ENCODE results near the gene HPSE2.
"Not testable (repeated sequence)": the region's sequence is repeated elsewhere in the genome, so short reads cannot be mapped to it uniquely, and the experiment has no call there.

The HPSE2 gene

GRCh38 chr10:99143011-99143410 lies 92.6 kb downstream of the HPSE2 start:
- Histone ChIP-seq H3K36me3 (ENCODE audit: control insufficient read depth, insufficient read depth, low read length) (no peaks in the 10 kb centered on the region), H3K18ac (ENCODE audit: low read length) (no peak overlapping the region), H3K4me3 (ENCODE audit: low read length) (no peak overlapping the region), H3K27ac (ENCODE audit: low read depth, low read length) (no peak overlapping the region), H4K8ac (ENCODE audit: low read depth, low read length) (no peak overlapping the region), H2AK5ac (ENCODE audit: low read length) (no peak overlapping the region), H4K5ac (ENCODE audit: low read length) (no peak overlapping the region), H3K23ac (ENCODE audit: low read length) (no peak overlapping the region), H3K4ac (ENCODE audit: low read depth, low read length) (no peak overlapping the region), H3K79me1 (ENCODE audit: low read length) (no peaks in the 10 kb centered on the region), H3K9ac (ENCODE audit: low read length) (no peak overlapping the region), H3K56ac (ENCODE audit: low read length) (no peak overlapping the region), H2BK15ac (replicated peaks; ENCODE audit: low read depth) (no peak overlapping the region), H2BK120ac (ENCODE audit: low read depth, low read length) (no peak overlapping the region), H3K4me2 (ENCODE audit: low read length) (no peak overlapping the region), H3K4me1 (ENCODE audit: control insufficient read depth, low read depth, low read length) (no peaks in the 10 kb centered on the region), H3K27me3 (ENCODE audit: insufficient read depth, low read length, poor library complexity) (no peaks in the 10 kb centered on the region), H3K79me2 (ENCODE audit: control insufficient read depth, insufficient read depth, low read length) (no peaks in the 10 kb centered on the region), H2BK5ac (ENCODE audit: low read length) (no peak overlapping the region)
- DNase-seq = no peak

GRCh38 chr10:99132897-99133296 lies 102.8 kb downstream of the HPSE2 start:
- not testable (repeated sequence) for H2AK5ac ChIP-seq (ENCODE audit: low read length); H3K23ac ChIP-seq (ENCODE audit: low read length); H3K27ac ChIP-seq (ENCODE audit: low read depth, low read length); H3K4me3 ChIP-seq (ENCODE audit: low read length); H3K18ac ChIP-seq (ENCODE audit: low read length); H3K4me1 ChIP-seq (ENCODE audit: control insufficient read depth, low read depth, low read length); H3K56ac ChIP-seq (ENCODE audit: low read length); H4K8ac ChIP-seq (ENCODE audit: low read depth, low read length); H2BK120ac ChIP-seq (ENCODE audit: low read depth, low read length); H3K4me2 ChIP-seq (ENCODE audit: low read length); H3K9ac ChIP-seq (ENCODE audit: low read length); H4K5ac ChIP-seq (ENCODE audit: low read length); H3K79me2 ChIP-seq (ENCODE audit: control insufficient read depth, insufficient read depth, low read length); H2BK15ac ChIP-seq (replicated peaks; ENCODE audit: low read depth); H3K4ac ChIP-seq (ENCODE audit: low read depth, low read length); H3K79me1 ChIP-seq (ENCODE audit: low read length); H3K36me3 ChIP-seq (ENCODE audit: control insufficient read depth, insufficient read depth, low read length); H2BK5ac ChIP-seq (ENCODE audit: low read length); H3K27me3 ChIP-seq (ENCODE audit: insufficient read depth, low read length, poor library complexity)
- no CpG with 5 or more reads among the region's 3 CpGs for WGBS (ENCODE audit: extremely low coverage, insufficient coverage, low lambda C conversion rate)
- peak; percentile 20 for DNase-seq

- Histone ChIP-seq H3K36me3 (ENCODE audit: control insufficient read depth, insufficient read depth, low read length) (no peaks in the 10 kb centered on the region), H3K56ac (ENCODE audit: low read length) (no peak overlapping the region)
These were observed 109.8 kb downstream of the HPSE2 start for GRCh38 chr10:99125879-99126278.

GRCh38 chr10:99124376-99124775 lies 111.3 kb downstream of the HPSE2 start:
- Histone ChIP-seq H3K18ac (ENCODE audit: low read length) (no peak overlapping the region), H3K27ac (ENCODE audit: low read depth, low read length) (no peak overlapping the region), H4K5ac (ENCODE audit: low read length) (no peak overlapping the region), H3K4me2 (ENCODE audit: low read length) (no peak overlapping the region), H2BK120ac (ENCODE audit: low read depth, low read length) (no peak overlapping the region), H3K4me3 (ENCODE audit: low read length) (no peak overlapping the region), H2AK5ac (ENCODE audit: low read length) (no peak overlapping the region), H3K36me3 (ENCODE audit: control insufficient read depth, insufficient read depth, low read length) (no peaks in the 10 kb centered on the region), H2BK15ac (replicated peaks; ENCODE audit: low read depth) (no peak overlapping the region), H4K8ac (ENCODE audit: low read depth, low read length) (no peak overlapping the region), H3K79me2 (ENCODE audit: control insufficient read depth, insufficient read depth, low read length) (no peaks in the 10 kb centered on the region), H2BK5ac (ENCODE audit: low read length) (no peak overlapping the region), H3K23ac (ENCODE audit: low read length) (no peak overlapping the region), H3K27me3 (ENCODE audit: insufficient read depth, low read length, poor library complexity) (no peaks in the 10 kb centered on the region), H3K4ac (ENCODE audit: low read depth, low read length) (no peak overlapping the region), H3K9ac (ENCODE audit: low read length) (no peak overlapping the region), H3K79me1 (ENCODE audit: low read length) (no peaks in the 10 kb centered on the region), H3K56ac (ENCODE audit: low read length) (no peak overlapping the region), H3K4me1 (ENCODE audit: control insufficient read depth, low read depth, low read length) (no peaks in the 10 kb centered on the region)
- no CpG with 5 or more reads among the region's 1 CpG for WGBS (ENCODE audit: extremely low coverage, insufficient coverage, low lambda C conversion rate)
- DNase-seq = no peak

More at GRCh38 chr10:99125879-99126278, 109.8 kb downstream of the HPSE2 start:
- no CpG with 5 or more reads among the region's 3 CpGs for WGBS (ENCODE audit: extremely low coverage, insufficient coverage, low lambda C conversion rate)
- Histone ChIP-seq H3K27ac (ENCODE audit: low read depth, low read length) (no peak overlapping the region), H2BK15ac (replicated peaks; ENCODE audit: low read depth) (no peak overlapping the region), H3K9ac (ENCODE audit: low read length) (no peak overlapping the region), H2BK120ac (ENCODE audit: low read depth, low read length) (no peak overlapping the region), H2BK5ac (ENCODE audit: low read length) (no peak overlapping the region), H4K8ac (ENCODE audit: low read depth, low read length) (no peak overlapping the region), H3K79me2 (ENCODE audit: control insufficient read depth, insufficient read depth, low read length) (no peaks in the 10 kb centered on the region), H3K18ac (ENCODE audit: low read length) (no peak overlapping the region), H3K23ac (ENCODE audit: low read length) (no peak overlapping the region), H4K5ac (ENCODE audit: low read length) (no peak overlapping the region), H2AK5ac (ENCODE audit: low read length) (no peak overlapping the region), H3K4me1 (ENCODE audit: control insufficient read depth, low read depth, low read length) (no peaks in the 10 kb centered on the region), H3K79me1 (ENCODE audit: low read length) (no peaks in the 10 kb centered on the region), H3K27me3 (ENCODE audit: insufficient read depth, low read length, poor library complexity) (no peaks in the 10 kb centered on the region), H3K4me3 (ENCODE audit: low read length) (no peak overlapping the region), H3K4me2 (ENCODE audit: low read length) (no peak overlapping the region), H3K4ac (ENCODE audit: low read depth, low read length) (no peak overlapping the region)
- DNase-seq = peak; percentile 24

- H3K79me1 ChIP-seq (ENCODE audit: low read length) = no peaks in the 10 kb centered on the region
- no CpG with 5 or more reads among the region's 5 CpGs for WGBS (ENCODE audit: extremely low coverage, insufficient coverage, low lambda C conversion rate)
- H3K79me2 ChIP-seq (ENCODE audit: control insufficient read depth, insufficient read depth, low read length) = no peaks in the 10 kb centered on the region
- no peak overlapping the region for H3K56ac ChIP-seq (ENCODE audit: low read length)
- H3K27me3 ChIP-seq (ENCODE audit: insufficient read depth, low read length, poor library complexity) = no peaks in the 10 kb centered on the region
- H3K36me3 ChIP-seq (ENCODE audit: control insufficient read depth, insufficient read depth, low read length) = no peaks in the 10 kb centered on the region
- H3K18ac ChIP-seq (ENCODE audit: low read length) = no peak overlapping the region
- H3K27ac ChIP-seq (ENCODE audit: low read depth, low read length) = no peak overlapping the region
- H2BK5ac ChIP-seq (ENCODE audit: low read length) = no peak overlapping the region
- H4K8ac ChIP-seq (ENCODE audit: low read depth, low read length) = no peak overlapping the region
- DNase-seq = peak; percentile 18
- no peak overlapping the region for H2BK15ac ChIP-seq (replicated peaks; ENCODE audit: low read depth)
- H3K4ac ChIP-seq (ENCODE audit: low read depth, low read length) = no peak overlapping the region
- no peak overlapping the region for H4K5ac ChIP-seq (ENCODE audit: low read length)
- H2AK5ac ChIP-seq (ENCODE audit: low read length) = no peak overlapping the region
- no peak overlapping the region for H3K4me2 ChIP-seq (ENCODE audit: low read length)
- no peak overlapping the region for H3K4me3 ChIP-seq (ENCODE audit: low read length)
- H3K9ac ChIP-seq (ENCODE audit: low read length) = no peak overlapping the region
- H3K4me1 ChIP-seq (ENCODE audit: control insufficient read depth, low read depth, low read length) = no peaks in the 10 kb centered on the region
- no peak overlapping the region for H3K23ac ChIP-seq (ENCODE audit: low read length)
- H2BK120ac ChIP-seq (ENCODE audit: low read depth, low read length) = no peak overlapping the region
These were observed 111.8 kb downstream of the HPSE2 start for GRCh38 chr10:99123851-99124250.

GRCh38 chr10:99123336-99123735 lies 112.3 kb downstream of the HPSE2 start:
- no peak overlapping the region for H3K9ac ChIP-seq (ENCODE audit: low read length)
- H3K27ac ChIP-seq (ENCODE audit: low read depth, low read length) = no peak overlapping the region
- no peaks in the 10 kb centered on the region for H3K79me1 ChIP-seq (ENCODE audit: low read length)
- no peak for DNase-seq
- H4K5ac ChIP-seq (ENCODE audit: low read length) = no peak overlapping the region
- H3K4me3 ChIP-seq (ENCODE audit: low read length) = no peak overlapping the region
- no peak overlapping the region for H3K4ac ChIP-seq (ENCODE audit: low read depth, low read length)
- WGBS (ENCODE audit: extremely low coverage, insufficient coverage, low lambda C conversion rate) = no CpG with 5 or more reads among the region's 3 CpGs
- H2AK5ac ChIP-seq (ENCODE audit: low read length) = no peak overlapping the region
- no peaks in the 10 kb centered on the region for H3K27me3 ChIP-seq (ENCODE audit: insufficient read depth, low read length, poor library complexity)
- no peak overlapping the region for H3K18ac ChIP-seq (ENCODE audit: low read length)
- H3K23ac ChIP-seq (ENCODE audit: low read length) = no peak overlapping the region
- no peak overlapping the region for H3K56ac ChIP-seq (ENCODE audit: low read length)
- H2BK5ac ChIP-seq (ENCODE audit: low read length) = no peak overlapping the region
- H3K4me2 ChIP-seq (ENCODE audit: low read length) = no peak overlapping the region
- H2BK15ac ChIP-seq (replicated peaks; ENCODE audit: low read depth) = no peak overlapping the region
- no peak overlapping the region for H2BK120ac ChIP-seq (ENCODE audit: low read depth, low read length)
- H3K4me1 ChIP-seq (ENCODE audit: control insufficient read depth, low read depth, low read length) = no peaks in the 10 kb centered on the region
- H3K36me3 ChIP-seq (ENCODE audit: control insufficient read depth, insufficient read depth, low read length) = no peaks in the 10 kb centered on the region
- no peaks in the 10 kb centered on the region for H3K79me2 ChIP-seq (ENCODE audit: control insufficient read depth, insufficient read depth, low read length)
- no peak overlapping the region for H4K8ac ChIP-seq (ENCODE audit: low read depth, low read length)

All from mesendoderm (in vitro differentiated cells).